Activated CD4-positive, alpha-beta memory T cell treated with anti-CD3 and anti-CD28 coated beads, Interleukin-2, amount 10 ng/mL, durations not matched to agents 7 days and 5 days (primary cell): ENCODE results near the gene SEZ6L. TPM values are rescaled to one million over a fixed set of nuclear protein-coding genes. Genes with fewer than 3 reads are reported as not detected.

Experiments used
- CTCF ChIA-PET: fragments of 350-600 bp; sonication (Branson Sonifier 250); formaldehyde crosslinking; loops from one replicate; lab custom pipeline; 2021; ENCODE audit warnings: antibody characterized with exemption, inconsistent platforms; lab: Charles Lee
- POLR2A ChIA-PET: fragments of 350-600 bp; sonication (Branson Sonifier 250); formaldehyde crosslinking; loops from one replicate; lab custom pipeline; 2021; ENCODE audit warnings: antibody characterized with exemption; lab: Charles Lee
- DNase-seq: peaks from one replicate; pipeline ENCODE4 v3.0.0-alpha.2; 2020
- H3K27ac Mint-ChIP-seq: one replicate; pipeline ENCODE4 v1.8.0; 2021; ENCODE audit warnings: mild to moderate bottlenecking, mixed read lengths
- H3K27me3 Mint-ChIP-seq: one replicate; pipeline ENCODE4 v1.8.0; 2021; ENCODE audit warnings: mixed read lengths
- H3K36me3 Mint-ChIP-seq: one replicate; pipeline ENCODE4 v1.8.0; 2021; ENCODE audit warnings: low read depth, mixed read lengths
- H3K4me1 Mint-ChIP-seq: one replicate; pipeline ENCODE4 v1.8.0; 2021; ENCODE audit warnings: mixed read lengths
- H3K4me3 Mint-ChIP-seq: one replicate; pipeline ENCODE4 v1.8.0; 2021; ENCODE audit warnings: mild to moderate bottlenecking, mixed read lengths
- H3K9me3 Mint-ChIP-seq: one replicate; pipeline ENCODE4 v1.8.0; 2021; ENCODE audit warnings: mixed read lengths
- total RNA-seq, 2 experiments: library from RNA; stranded (reverse); gene quantifications; one replicate each; pipeline ENCODE4 v1.2.3, GENCODE V29; 2021

SEZ6L gene
- total RNA-seq, 2 experiments from 2014 or later: not detected

GRCh38 chr22:26197425-26197824 lies 28.2 kb downstream of the SEZ6L start:
- no peaks in the 10 kb centered on the region for H3K27me3 Mint-ChIP-seq
- no peak for DNase-seq
- H3K9me3 Mint-ChIP-seq: no peaks in the 10 kb centered on the region
- no peak overlapping the region for H3K27ac Mint-ChIP-seq
- no peak overlapping the region for H3K4me3 Mint-ChIP-seq
- no peaks in the 10 kb centered on the region for H3K36me3 Mint-ChIP-seq
- CTCF ChIA-PET: no interaction called here
- H3K4me1 Mint-ChIP-seq: no peaks in the 10 kb centered on the region
- POLR2A ChIA-PET: no interaction called here

DNA sequence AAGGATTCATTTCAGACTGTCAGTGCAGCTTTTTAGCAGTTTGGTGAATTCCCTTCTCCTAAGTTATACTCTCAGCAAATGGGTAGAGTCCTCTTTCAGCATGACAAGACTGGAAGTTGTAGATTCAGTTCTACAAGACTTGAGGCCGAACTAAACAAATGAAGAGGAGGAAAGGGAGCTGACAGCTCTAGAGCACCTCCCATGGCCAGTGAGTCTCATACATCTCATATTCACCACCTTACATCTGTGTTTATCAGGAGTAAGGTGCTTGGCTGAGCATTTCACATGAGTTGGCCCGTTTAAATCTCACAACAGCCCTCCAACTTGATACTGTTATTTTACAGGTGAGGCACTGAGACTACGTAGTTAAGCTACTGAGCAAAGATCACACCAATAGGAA lies 30.4 kb downstream of the SEZ6L start:
- H3K27me3 Mint-ChIP-seq: no peaks in the 10 kb centered on the region
- H3K27ac Mint-ChIP-seq: no peak overlapping the region
- DNase-seq: no peak
- H3K36me3 Mint-ChIP-seq: no peaks in the 10 kb centered on the region
- H3K4me3 Mint-ChIP-seq: no peak overlapping the region
- CTCF ChIA-PET: no interaction called here
- POLR2A ChIA-PET: no interaction called here
- H3K9me3 Mint-ChIP-seq: no peaks in the 10 kb centered on the region
- no peaks in the 10 kb centered on the region for H3K4me1 Mint-ChIP-seq

DNA sequence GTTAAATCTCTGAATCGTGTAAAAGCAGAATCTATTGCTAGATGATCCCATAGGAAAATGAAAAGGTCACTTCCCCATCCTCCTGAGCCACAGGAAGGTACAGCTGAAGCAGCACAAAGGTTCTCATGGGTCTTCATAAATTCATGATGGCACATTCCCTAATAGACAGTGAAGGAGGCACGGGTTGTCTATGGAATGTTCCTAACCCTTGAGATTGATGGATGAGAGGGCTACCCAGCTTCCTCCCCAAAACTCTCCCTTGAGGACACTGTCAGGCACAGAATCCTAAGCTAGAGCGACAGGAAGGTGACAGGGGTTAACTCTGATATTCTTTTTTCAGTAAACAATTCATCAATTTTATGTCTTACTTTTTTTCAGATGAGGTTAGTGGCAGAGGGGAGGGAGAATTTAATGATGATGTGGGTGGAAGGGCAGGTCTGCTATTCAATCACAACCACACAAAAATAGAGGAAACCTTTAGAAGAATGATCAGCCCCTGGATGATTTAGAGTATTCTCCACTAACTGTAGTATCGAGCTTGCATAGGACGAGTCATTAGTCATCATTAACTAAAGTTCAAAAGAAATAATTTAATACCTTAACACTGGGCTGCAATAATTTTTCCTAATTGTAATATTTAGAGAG lies 33.1 kb downstream of the SEZ6L start:
- Mint-ChIP-seq H3K4me1 (no peaks in the 10 kb centered on the region), H3K27me3 (peaks cover 5% of the 10 kb centered on the region), H3K4me3 (no peak overlapping the region), H3K27ac (no peak overlapping the region), H3K9me3 (no peaks in the 10 kb centered on the region), H3K36me3 (no peaks in the 10 kb centered on the region)
- CTCF ChIA-PET: no interaction called here
- POLR2A ChIA-PET: no interaction called here
- no peak for DNase-seq

GRCh38 chr22:26205494-26205893 lies 36.2 kb downstream of the SEZ6L start:
- no peaks in the 10 kb centered on the region for H3K9me3 Mint-ChIP-seq
- no peak for DNase-seq
- no peaks in the 10 kb centered on the region for H3K4me1 Mint-ChIP-seq
- H3K36me3 Mint-ChIP-seq: no peaks in the 10 kb centered on the region
- peaks cover 5% of the 10 kb centered on the region for H3K27me3 Mint-ChIP-seq
- H3K4me3 Mint-ChIP-seq: no peak overlapping the region
- POLR2A ChIA-PET: no interaction called here
- no peak overlapping the region for H3K27ac Mint-ChIP-seq
- CTCF ChIA-PET: no interaction called here

- Mint-ChIP-seq H3K27me3 (peaks cover 5% of the 10 kb centered on the region), H3K4me3 (no peak overlapping the region), H3K4me1 (no peaks in the 10 kb centered on the region), H3K27ac (no peak overlapping the region), H3K9me3 (no peaks in the 10 kb centered on the region), H3K36me3 (no peaks in the 10 kb centered on the region)
- CTCF ChIA-PET: no interaction called here
- DNase-seq: no peak
- POLR2A ChIA-PET: no interaction called here
These were observed 41.1 kb downstream of the SEZ6L start for GRCh38 chr22:26210334-26210733.

- no peak overlapping the region for H3K27ac Mint-ChIP-seq
- H3K36me3 Mint-ChIP-seq: no peaks in the 10 kb centered on the region
- DNase-seq: no peak
- ChIA-PET POLR2A (no interaction called here), CTCF (no interaction called here)
- peaks cover 4% of the 10 kb centered on the region for H3K27me3 Mint-ChIP-seq
- H3K4me1 Mint-ChIP-seq: no peaks in the 10 kb centered on the region
- no peaks in the 10 kb centered on the region for H3K9me3 Mint-ChIP-seq
- no peak overlapping the region for H3K4me3 Mint-ChIP-seq
These were observed 44.6 kb downstream of the SEZ6L start for GRCh38 chr22:26213826-26214225.

GRCh38 chr22:26214466-26214865 lies 45.2 kb downstream of the SEZ6L start:
- ChIA-PET POLR2A (no interaction called here), CTCF (no interaction called here)
- H3K27ac Mint-ChIP-seq: no peak overlapping the region
- peaks cover 6% of the 10 kb centered on the region for H3K27me3 Mint-ChIP-seq
- no peaks in the 10 kb centered on the region for H3K36me3 Mint-ChIP-seq
- H3K4me3 Mint-ChIP-seq: no peak overlapping the region
- no peaks in the 10 kb centered on the region for H3K4me1 Mint-ChIP-seq
- H3K9me3 Mint-ChIP-seq: no peaks in the 10 kb centered on the region
- DNase-seq: no peak

DNA sequence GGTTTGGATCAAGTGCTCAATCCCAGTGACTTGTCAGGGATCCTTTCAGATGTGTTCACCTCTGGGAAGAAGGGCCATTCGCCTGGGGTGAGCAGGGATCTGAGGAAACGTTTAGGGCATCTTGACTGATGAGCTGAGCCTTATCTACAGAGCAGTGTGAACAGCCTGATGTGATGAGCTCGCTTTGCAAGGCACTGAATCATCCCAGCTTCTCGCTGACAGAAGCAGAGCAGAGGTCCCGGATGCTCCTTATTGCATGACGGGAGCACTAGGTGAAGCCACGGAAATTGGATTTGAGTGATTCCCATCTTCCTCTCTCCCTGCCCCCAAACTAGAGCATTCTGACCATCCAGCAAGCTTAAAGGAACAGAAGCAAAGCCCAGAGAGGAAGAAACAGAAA lies 46.5 kb downstream of the SEZ6L start:
- no peaks in the 10 kb centered on the region for H3K9me3 Mint-ChIP-seq
- H3K4me3 Mint-ChIP-seq: no peak overlapping the region
- ChIA-PET POLR2A (no interaction called here), CTCF (interaction anchor here (0.6 kb wide), 1 partner anchor 9 kb away, joined by 3 read pairs; no protein-coding TSS in a partner anchor)
- H3K27me3 Mint-ChIP-seq: peaks cover 6% of the 10 kb centered on the region
- H3K4me1 Mint-ChIP-seq: no peaks in the 10 kb centered on the region
- no peak overlapping the region for H3K27ac Mint-ChIP-seq
- no peaks in the 10 kb centered on the region for H3K36me3 Mint-ChIP-seq
- no peak for DNase-seq

GRCh38 chr22:26225207-26225606 lies 55.9 kb downstream of the SEZ6L start:
- ChIA-PET CTCF (interaction anchor here (0.7 kb wide), 1 partner anchor 10 kb away, joined by 3 read pairs; no protein-coding TSS in a partner anchor), POLR2A (no interaction called here)
- no peak for DNase-seq
- no peak overlapping the region for H3K27ac Mint-ChIP-seq
- H3K4me1 Mint-ChIP-seq: no peaks in the 10 kb centered on the region
- H3K27me3 Mint-ChIP-seq: peaks cover 1% of the 10 kb centered on the region
- no peaks in the 10 kb centered on the region for H3K36me3 Mint-ChIP-seq
- H3K9me3 Mint-ChIP-seq: no peaks in the 10 kb centered on the region
- H3K4me3 Mint-ChIP-seq: no peak overlapping the region

GRCh38 chr22:26226538-26227297 lies 57.5 kb downstream of the SEZ6L start:
- ChIA-PET CTCF (no interaction called here), POLR2A (no interaction called here)
- Mint-ChIP-seq H3K9me3 (no peaks in the 10 kb centered on the region), H3K4me3 (no peak overlapping the region), H3K27ac (no peak overlapping the region), H3K36me3 (no peaks in the 10 kb centered on the region), H3K4me1 (no peaks in the 10 kb centered on the region), H3K27me3 (peaks cover 1% of the 10 kb centered on the region)
- DNase-seq: no peak

- Mint-ChIP-seq H3K27ac (no peak overlapping the region), H3K4me3 (no peak overlapping the region), H3K36me3 (no peaks in the 10 kb centered on the region), H3K27me3 (peaks cover 5% of the 10 kb centered on the region), H3K9me3 (no peaks in the 10 kb centered on the region), H3K4me1 (no peaks in the 10 kb centered on the region)
- POLR2A ChIA-PET: no interaction called here
- CTCF ChIA-PET: no interaction called here
- no peak for DNase-seq
These were observed 60.6 kb downstream of the SEZ6L start for GRCh38 chr22:26229910-26230309.

DNA sequence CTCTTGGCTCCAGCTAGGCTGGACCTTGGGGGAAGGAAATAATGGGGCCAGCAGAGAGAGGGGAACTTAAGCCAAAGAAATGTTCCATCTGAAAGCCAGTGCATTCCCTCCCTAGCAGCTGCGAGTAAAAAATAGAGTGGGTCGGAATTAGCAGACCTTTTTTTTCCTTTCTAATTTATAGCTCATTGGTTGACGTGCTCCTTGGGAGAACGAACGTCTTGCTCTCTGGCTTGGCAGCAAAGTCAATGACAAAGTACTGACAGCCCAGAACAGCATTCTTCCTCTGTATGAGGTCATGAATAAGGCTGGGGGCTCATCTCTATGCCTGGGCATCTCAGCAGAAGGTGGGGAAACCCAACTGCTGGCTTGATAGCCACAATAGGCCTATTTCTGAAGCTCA lies 65.0 kb downstream of the SEZ6L start:
- Mint-ChIP-seq H3K4me3 (no peak overlapping the region), H3K27ac (no peak overlapping the region), H3K4me1 (no peaks in the 10 kb centered on the region), H3K36me3 (no peaks in the 10 kb centered on the region), H3K27me3 (peaks cover 3% of the 10 kb centered on the region), H3K9me3 (no peaks in the 10 kb centered on the region)
- ChIA-PET CTCF (no interaction called here), POLR2A (no interaction called here)
- DNase-seq: no peak

- H3K4me3 Mint-ChIP-seq: no peak overlapping the region
- no peaks in the 10 kb centered on the region for H3K36me3 Mint-ChIP-seq
- peaks cover 3% of the 10 kb centered on the region for H3K27me3 Mint-ChIP-seq
- POLR2A ChIA-PET: no interaction called here
- CTCF ChIA-PET: no interaction called here
- DNase-seq: no peak
- H3K9me3 Mint-ChIP-seq: no peaks in the 10 kb centered on the region
- no peaks in the 10 kb centered on the region for H3K4me1 Mint-ChIP-seq
- no peak overlapping the region for H3K27ac Mint-ChIP-seq
These were observed 66.7 kb downstream of the SEZ6L start for GRCh38 chr22:26235792-26236487.
